ENCODE data around the gene HIVEP2.

Gene HIVEP2

GRCh38 chr6:142935553-142936517, 9.1 kb downstream of the HIVEP2 start:
- Mint-ChIP-seq H3K9me3 (no peaks in the 10 kb centered on the region), H3K27ac (peak overlapping the region; percentile 94), H3K36me3 (peaks cover 8% of the 10 kb centered on the region), H3K4me1 (peaks cover 94% of the 10 kb centered on the region), H3K27me3 (no peaks in the 10 kb centered on the region), H3K4me3 (peak overlapping the region; percentile 81)

GRCh38 chr6:142934599-142934998, 10.4 kb downstream of the HIVEP2 start:
- peaks cover 96% of the 10 kb centered on the region for H3K4me1 Mint-ChIP-seq
- peak overlapping the region; percentile 81 for H3K4me3 Mint-ChIP-seq
- peaks cover 7% of the 10 kb centered on the region for H3K36me3 Mint-ChIP-seq

GRCh38 chr6:142934106-142934505, 10.9 kb downstream of the HIVEP2 start:
- Mint-ChIP-seq H3K27ac (peak overlapping the region; percentile 94), H3K4me3 (peak overlapping the region; percentile 81), H3K36me3 (peaks cover 7% of the 10 kb centered on the region), H3K9me3 (no peaks in the 10 kb centered on the region), H3K4me1 (peaks cover 96% of the 10 kb centered on the region), H3K27me3 (no peaks in the 10 kb centered on the region)

More at GRCh38 chr6:142934599-142934998, 10.4 kb downstream of the HIVEP2 start:
- Mint-ChIP-seq H3K9me3 (no peaks in the 10 kb centered on the region), H3K27ac (peak overlapping the region; percentile 94), H3K27me3 (no peaks in the 10 kb centered on the region)

GRCh38 chr6:142933701-142934100, 11.3 kb downstream of the HIVEP2 start:
- H3K9me3 Mint-ChIP-seq = no peaks in the 10 kb centered on the region
- peak overlapping the region; percentile 81 for H3K4me3 Mint-ChIP-seq
- peaks cover 7% of the 10 kb centered on the region for H3K36me3 Mint-ChIP-seq
- H3K4me1 Mint-ChIP-seq = peaks cover 98% of the 10 kb centered on the region
- no peaks in the 10 kb centered on the region for H3K27me3 Mint-ChIP-seq
- peak overlapping the region; percentile 94 for H3K27ac Mint-ChIP-seq

GRCh38 chr6:142932889-142933288, 12.1 kb downstream of the HIVEP2 start:
- Mint-ChIP-seq H3K9me3 (no peaks in the 10 kb centered on the region), H3K27ac (peak overlapping the region; percentile 96), H3K27me3 (no peaks in the 10 kb centered on the region), H3K36me3 (peaks cover 6% of the 10 kb centered on the region), H3K4me3 (peak overlapping the region; percentile 82), H3K4me1 (peaks cover 93% of the 10 kb centered on the region)

GRCh38 chr6:142929751-142930358, 15.1 kb downstream of the HIVEP2 start:
- peaks cover 7% of the 10 kb centered on the region for H3K36me3 Mint-ChIP-seq
- H3K4me3 Mint-ChIP-seq = peak overlapping the region; percentile 97
- peak overlapping the region; percentile 99 for H3K27ac Mint-ChIP-seq
- peaks cover 82% of the 10 kb centered on the region for H3K4me1 Mint-ChIP-seq
- H3K9me3 Mint-ChIP-seq = no peaks in the 10 kb centered on the region
- no peaks in the 10 kb centered on the region for H3K27me3 Mint-ChIP-seq

GRCh38 chr6:142927904-142928303, 17.1 kb downstream of the HIVEP2 start:
- Mint-ChIP-seq H3K9me3 (no peaks in the 10 kb centered on the region), H3K36me3 (peaks cover 7% of the 10 kb centered on the region), H3K4me1 (peaks cover 79% of the 10 kb centered on the region), H3K4me3 (peak overlapping the region; percentile 97), H3K27me3 (no peaks in the 10 kb centered on the region), H3K27ac (peak overlapping the region; percentile 99)

GRCh38 chr6:142927271-142927580, 17.8 kb downstream of the HIVEP2 start:
- Mint-ChIP-seq H3K36me3 (peaks cover 7% of the 10 kb centered on the region), H3K27ac (peak overlapping the region; percentile 99), H3K4me3 (peak overlapping the region; percentile 97), H3K4me1 (peaks cover 74% of the 10 kb centered on the region), H3K27me3 (no peaks in the 10 kb centered on the region), H3K9me3 (no peaks in the 10 kb centered on the region)

- peaks cover 5% of the 10 kb centered on the region for H3K36me3 Mint-ChIP-seq
- H3K27ac Mint-ChIP-seq = peak overlapping the region; percentile 99
- no peaks in the 10 kb centered on the region for H3K9me3 Mint-ChIP-seq
- peaks cover 74% of the 10 kb centered on the region for H3K4me1 Mint-ChIP-seq
- peak overlapping the region; percentile 97 for H3K4me3 Mint-ChIP-seq
- H3K27me3 Mint-ChIP-seq = no peaks in the 10 kb centered on the region
Measured at GRCh38 chr6:142926494-142927270, 18.3 kb downstream of the HIVEP2 start.

GRCh38 chr6:142926177-142926493, 18.8 kb downstream of the HIVEP2 start:
- Mint-ChIP-seq H3K27me3 (no peaks in the 10 kb centered on the region), H3K4me3 (peak overlapping the region; percentile 92), H3K36me3 (peaks cover 5% of the 10 kb centered on the region), H3K4me1 (peaks cover 73% of the 10 kb centered on the region), H3K9me3 (no peaks in the 10 kb centered on the region), H3K27ac (peak overlapping the region; percentile 99)

- Mint-ChIP-seq H3K36me3 (peaks cover 5% of the 10 kb centered on the region), H3K4me1 (peaks cover 73% of the 10 kb centered on the region), H3K4me3 (peak overlapping the region; percentile 65), H3K9me3 (no peaks in the 10 kb centered on the region), H3K27me3 (no peaks in the 10 kb centered on the region), H3K27ac (peak overlapping the region; percentile 93)
Measured at GRCh38 chr6:142925575-142926110, 19.3 kb downstream of the HIVEP2 start.

- peak overlapping the region; percentile 95 for H3K27ac Mint-ChIP-seq
- peaks cover 20% of the 10 kb centered on the region for H3K36me3 Mint-ChIP-seq
- H3K4me1 Mint-ChIP-seq = peaks cover 84% of the 10 kb centered on the region
- peaks cover 6% of the 10 kb centered on the region for H3K9me3 Mint-ChIP-seq
- no peaks in the 10 kb centered on the region for H3K27me3 Mint-ChIP-seq
- peak overlapping the region; percentile 72 for H3K4me3 Mint-ChIP-seq
Measured at GRCh38 chr6:142918339-142919042, 26.5 kb downstream of the HIVEP2 start.

- H3K4me1 Mint-ChIP-seq = peaks cover 91% of the 10 kb centered on the region
- no peak overlapping the region for H3K4me3 Mint-ChIP-seq
- H3K27ac Mint-ChIP-seq = peak overlapping the region; percentile 96
- H3K36me3 Mint-ChIP-seq = peaks cover 24% of the 10 kb centered on the region
- no peaks in the 10 kb centered on the region for H3K27me3 Mint-ChIP-seq
- peaks cover 6% of the 10 kb centered on the region for H3K9me3 Mint-ChIP-seq
Measured at GRCh38 chr6:142916881-142917280, 28.1 kb downstream of the HIVEP2 start.

- H3K27ac Mint-ChIP-seq = peak overlapping the region; percentile 96
- peaks cover 91% of the 10 kb centered on the region for H3K4me1 Mint-ChIP-seq
- H3K9me3 Mint-ChIP-seq = peaks cover 6% of the 10 kb centered on the region
- H3K4me3 Mint-ChIP-seq = peak overlapping the region; percentile 53
- peaks cover 24% of the 10 kb centered on the region for H3K36me3 Mint-ChIP-seq
- H3K27me3 Mint-ChIP-seq = no peaks in the 10 kb centered on the region
Measured at GRCh38 chr6:142914937-142915697, 29.9 kb downstream of the HIVEP2 start.
